ENCODE results near the gene MBD6.

The MBD6 gene

GRCh38 chr12:57477710-57478681, 44.6 kb upstream of the MBD6 start:
- no peak overlapping the region for H3K14ac ChIP-seq (ENCODE audit: low read length)
- no peaks in the 10 kb centered on the region for H3K36me3 ChIP-seq (ENCODE audit: control insufficient read depth in 1 of 2, insufficient read depth in 2 of 2, low read length in 2 of 2)
- H3K4me1 ChIP-seq (ENCODE audit: control insufficient read depth in 1 of 2, insufficient read depth in 2 of 2, low read length in 2 of 2) = peaks cover 7 to 11% of the 10 kb centered on the region in 2 experiments
- H3K4me3 ChIP-seq (ENCODE audit: low read depth, low read length) = no peak overlapping the region
- peaks cover 34% of the 10 kb centered on the region for H3K27me3 ChIP-seq (ENCODE audit: insufficient read depth, low read length)
- no peak overlapping the region for H2BK12ac ChIP-seq (ENCODE audit: low read length)
- no peak overlapping the region for H4K91ac ChIP-seq (ENCODE audit: low read depth, low read length)
- WGBS (ENCODE audit: extremely low coverage, insufficient coverage, insufficient read length) = no CpG with 5 or more reads among the region's 12 CpGs
- no peak overlapping the region for H3K4me2 ChIP-seq (ENCODE audit: low read length)
- H2BK120ac ChIP-seq (ENCODE audit: insufficient read depth, low read length, poor library complexity) = no peak overlapping the region
- no peak overlapping the region for H3K27ac ChIP-seq (ENCODE audit: low read depth, low read length)
- no peaks in the 10 kb centered on the region for H3K79me2 ChIP-seq (ENCODE audit: control insufficient read depth, insufficient read depth, low read length, poor library complexity)
- H4K12ac ChIP-seq (ENCODE audit: low read depth, low read length) = no peak overlapping the region
- no peak overlapping the region for H3K4ac ChIP-seq (ENCODE audit: low read depth, low read length)
- no peak overlapping the region for H3K18ac ChIP-seq (ENCODE audit: low read length)
- no peak overlapping the region for H3K9ac ChIP-seq (ENCODE audit: low read length)
- no peaks in the 10 kb centered on the region for H3K79me1 ChIP-seq (ENCODE audit: low read length)
- no peak overlapping the region for H2AK5ac ChIP-seq (ENCODE audit: low read length)
- no peaks in the 10 kb centered on the region for H3K9me3 ChIP-seq (ENCODE audit: insufficient read depth, low read depth, low read length)
- H3K23ac ChIP-seq (ENCODE audit: low read length) = no peak overlapping the region
- no peak overlapping the region for H2AFZ ChIP-seq (ENCODE audit: insufficient read depth, low read length, poor library complexity)
- H4K8ac ChIP-seq (ENCODE audit: low read depth, low read length) = no peak overlapping the region
- DNase-seq = peak; percentile 26 to 38
- no peak overlapping the region for H2BK5ac ChIP-seq (ENCODE audit: low read depth, low read length, poor library complexity)

- Histone ChIP-seq H2AFZ (ENCODE audit: insufficient read depth, low read length, poor library complexity) (no peak overlapping the region), H3K9me3 (ENCODE audit: insufficient read depth, low read depth, low read length) (no peaks in the 10 kb centered on the region), H3K4me1 (ENCODE audit: control insufficient read depth in 1 of 2, insufficient read depth in 2 of 2, low read length in 2 of 2) (peaks cover 11 to 13% of the 10 kb centered on the region in 2 experiments), H3K4me3 (ENCODE audit: low read depth, low read length) (no peak overlapping the region), H3K79me2 (ENCODE audit: control insufficient read depth, insufficient read depth, low read length, poor library complexity) (no peaks in the 10 kb centered on the region), H3K4me2 (ENCODE audit: low read length) (no peak overlapping the region), H3K14ac (ENCODE audit: low read length) (no peak overlapping the region), H3K36me3 (ENCODE audit: control insufficient read depth in 1 of 2, insufficient read depth in 2 of 2, low read length in 2 of 2) (no peaks in the 10 kb centered on the region), H3K27ac (ENCODE audit: low read depth, low read length) (no peak overlapping the region), H3K23ac (ENCODE audit: low read length) (no peak overlapping the region), H2BK12ac (ENCODE audit: low read length) (no peak overlapping the region), H3K9ac (ENCODE audit: low read length) (no peak overlapping the region), H2AK5ac (ENCODE audit: low read length) (no peak overlapping the region), H3K27me3 (ENCODE audit: insufficient read depth, low read length) (peaks cover 28% of the 10 kb centered on the region), H3K4ac (ENCODE audit: low read depth, low read length) (no peak overlapping the region), H4K8ac (ENCODE audit: low read depth, low read length) (no peak overlapping the region), H2BK120ac (ENCODE audit: insufficient read depth, low read length, poor library complexity) (no peak overlapping the region), H3K79me1 (ENCODE audit: low read length) (no peaks in the 10 kb centered on the region), H2BK5ac (ENCODE audit: low read depth, low read length, poor library complexity) (no peak overlapping the region), H3K18ac (ENCODE audit: low read length) (no peak overlapping the region), H4K91ac (ENCODE audit: low read depth, low read length) (no peak overlapping the region), H4K12ac (ENCODE audit: low read depth, low read length) (no peak overlapping the region)
- no peak for DNase-seq
- WGBS (ENCODE audit: extremely low coverage, insufficient coverage, insufficient read length) = no CpG with 5 or more reads among the region's 10 CpGs
Measured at GRCh38 chr12:57479043-57479375, 43.6 kb upstream of the MBD6 start.

DNA sequence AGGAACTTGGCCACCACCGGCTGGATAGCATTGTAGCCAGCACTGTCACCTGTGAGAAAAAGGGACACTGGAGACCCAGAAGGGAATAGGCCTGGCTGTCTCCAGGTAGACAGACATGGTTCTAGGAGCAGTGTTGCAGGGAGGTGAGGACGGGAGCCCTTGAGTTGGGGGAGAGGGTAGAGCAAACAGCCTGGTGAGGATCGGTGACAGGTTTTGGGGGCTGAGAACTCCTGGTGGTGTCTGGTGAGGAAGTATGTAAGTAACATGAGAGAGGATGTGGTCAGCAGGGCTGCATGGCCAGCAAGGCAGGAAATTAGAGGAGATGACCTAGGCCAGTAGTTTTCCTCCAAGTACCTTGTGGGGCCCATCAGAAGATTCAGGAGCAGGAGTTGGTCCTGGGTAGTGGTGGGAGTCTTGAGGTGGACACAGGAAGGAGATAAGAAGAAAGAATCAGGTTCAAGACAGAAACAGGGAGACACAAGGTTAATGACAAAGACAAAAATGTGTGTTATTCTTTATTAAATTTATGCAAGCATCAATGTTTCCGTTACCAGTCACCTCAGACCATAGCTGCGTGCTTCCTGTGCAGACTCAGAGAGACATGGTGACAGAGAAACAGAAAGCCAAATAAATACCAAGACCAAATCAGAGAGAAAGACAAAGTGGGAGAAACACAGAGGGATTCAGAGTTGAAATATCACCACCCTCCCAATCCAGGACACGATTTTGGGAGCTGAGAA, 43.1 kb upstream of the MBD6 start, which contains the start of gene ARHGAP9:
TSS of gene ARHGAP9 (minus strand) at position 491 of the 740 bp plus-strand sequence. CDS start at position 31, 460 bp downstream.
- Histone ChIP-seq H3K9me3 (ENCODE audit: insufficient read depth, low read depth, low read length) (no peaks in the 10 kb centered on the region), H3K14ac (ENCODE audit: low read length) (no peak within 1 kb of the TSS), H4K8ac (ENCODE audit: low read depth, low read length) (no peak within 1 kb of the TSS), H3K18ac (ENCODE audit: low read length) (no peak within 1 kb of the TSS), H3K9ac (ENCODE audit: low read length) (no peak within 1 kb of the TSS), H2BK12ac (ENCODE audit: low read length) (no peak within 1 kb of the TSS), H3K4me3 (ENCODE audit: low read depth, low read length) (no peak within 1 kb of the TSS), H3K27ac (ENCODE audit: low read depth, low read length) (no peak within 1 kb of the TSS), H4K12ac (ENCODE audit: low read depth, low read length) (no peak within 1 kb of the TSS), H3K4me1 (ENCODE audit: control insufficient read depth in 1 of 2, insufficient read depth in 2 of 2, low read length in 2 of 2) (peaks cover 11 to 13% of the 10 kb centered on the region in 2 experiments), H3K79me1 (ENCODE audit: low read length) (no peaks in the 10 kb centered on the region), H3K36me3 (ENCODE audit: control insufficient read depth in 1 of 2, insufficient read depth in 2 of 2, low read length in 2 of 2) (no peaks in the 10 kb centered on the region), H2BK5ac (ENCODE audit: low read depth, low read length, poor library complexity) (no peak within 1 kb of the TSS), H4K91ac (ENCODE audit: low read depth, low read length) (no peak within 1 kb of the TSS), H3K79me2 (ENCODE audit: control insufficient read depth, insufficient read depth, low read length, poor library complexity) (no peaks in the 10 kb centered on the region), H3K27me3 (ENCODE audit: insufficient read depth, low read length) (peaks cover 22% of the 10 kb centered on the region), H2AK5ac (ENCODE audit: low read length) (no peak within 1 kb of the TSS), H3K23ac (ENCODE audit: low read length) (no peak within 1 kb of the TSS), H2AFZ (ENCODE audit: insufficient read depth, low read length, poor library complexity) (no peak within 1 kb of the TSS), H3K4ac (ENCODE audit: low read depth, low read length) (no peak within 1 kb of the TSS), H2BK120ac (ENCODE audit: insufficient read depth, low read length, poor library complexity) (no peak within 1 kb of the TSS), H3K4me2 (ENCODE audit: low read length) (no peak within 1 kb of the TSS)
- no CpG with 5 or more reads among the region's 6 CpGs for WGBS (ENCODE audit: extremely low coverage, insufficient coverage, insufficient read length)
- DNase-seq = no peak

DNA sequence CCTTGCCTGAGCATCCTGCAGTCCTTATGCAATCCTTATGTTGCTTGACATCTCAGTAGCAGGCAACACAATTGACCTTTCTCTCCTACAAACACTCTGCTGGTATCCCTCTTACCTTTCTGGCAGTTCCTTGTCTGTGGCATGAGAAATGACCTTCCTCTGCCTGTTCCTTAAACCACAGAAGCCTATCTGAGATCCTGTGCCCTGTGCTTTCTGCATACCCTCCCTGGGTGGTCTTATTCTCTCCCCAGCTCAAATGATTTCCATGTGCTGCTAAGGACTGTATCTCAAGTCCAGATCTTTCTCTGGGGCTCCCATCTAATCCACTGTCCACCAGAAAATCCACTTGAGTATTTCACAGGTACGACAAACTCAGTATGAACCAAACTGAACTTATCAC, 41.0 kb upstream of the MBD6 start:
- Histone ChIP-seq H3K18ac (ENCODE audit: low read length) (no peak overlapping the region), H4K8ac (ENCODE audit: low read depth, low read length) (no peak overlapping the region), H3K9ac (ENCODE audit: low read length) (no peak overlapping the region), H3K4ac (ENCODE audit: low read depth, low read length) (no peak overlapping the region), H4K12ac (ENCODE audit: low read depth, low read length) (no peak overlapping the region), H2AFZ (ENCODE audit: insufficient read depth, low read length, poor library complexity) (no peak overlapping the region), H4K91ac (ENCODE audit: low read depth, low read length) (no peak overlapping the region), H3K4me2 (ENCODE audit: low read length) (no peak overlapping the region), H2AK5ac (ENCODE audit: low read length) (no peak overlapping the region), H3K79me2 (ENCODE audit: control insufficient read depth, insufficient read depth, low read length, poor library complexity) (no peaks in the 10 kb centered on the region), H3K27me3 (ENCODE audit: insufficient read depth, low read length) (peaks cover 1% of the 10 kb centered on the region), H2BK5ac (ENCODE audit: low read depth, low read length, poor library complexity) (no peak overlapping the region), H3K23ac (ENCODE audit: low read length) (no peak overlapping the region), H3K9me3 (ENCODE audit: insufficient read depth, low read depth, low read length) (no peaks in the 10 kb centered on the region), H3K4me3 (ENCODE audit: low read depth, low read length) (no peak overlapping the region), H3K27ac (ENCODE audit: low read depth, low read length) (no peak overlapping the region), H2BK12ac (ENCODE audit: low read length) (no peak overlapping the region), H3K79me1 (ENCODE audit: low read length) (no peaks in the 10 kb centered on the region), H3K4me1 (ENCODE audit: control insufficient read depth in 1 of 2, insufficient read depth in 2 of 2, low read length in 2 of 2) (peaks cover 3 to 4% of the 10 kb centered on the region in 2 experiments), H3K14ac (ENCODE audit: low read length) (no peak overlapping the region), H3K36me3 (ENCODE audit: control insufficient read depth in 1 of 2, insufficient read depth in 2 of 2, low read length in 2 of 2) (no peaks in the 10 kb centered on the region), H2BK120ac (ENCODE audit: insufficient read depth, low read length, poor library complexity) (no peak overlapping the region)
- DNase-seq = no peak
- no CpG with 5 or more reads among the region's 1 CpG for WGBS (ENCODE audit: extremely low coverage, insufficient coverage, insufficient read length)

All from trophoblast cell (in vitro differentiated cells and primary cell).